ENCODE results near the gene MATN4. TPM values are rescaled to one million over a fixed set of nuclear protein-coding genes. Genes with fewer than 3 reads are reported as not detected.
"Not testable (repeated sequence)": the region's sequence is repeated elsewhere in the genome, so short reads cannot be mapped to it uniquely, and the experiment has no call there.

MATN4 gene, protein sequence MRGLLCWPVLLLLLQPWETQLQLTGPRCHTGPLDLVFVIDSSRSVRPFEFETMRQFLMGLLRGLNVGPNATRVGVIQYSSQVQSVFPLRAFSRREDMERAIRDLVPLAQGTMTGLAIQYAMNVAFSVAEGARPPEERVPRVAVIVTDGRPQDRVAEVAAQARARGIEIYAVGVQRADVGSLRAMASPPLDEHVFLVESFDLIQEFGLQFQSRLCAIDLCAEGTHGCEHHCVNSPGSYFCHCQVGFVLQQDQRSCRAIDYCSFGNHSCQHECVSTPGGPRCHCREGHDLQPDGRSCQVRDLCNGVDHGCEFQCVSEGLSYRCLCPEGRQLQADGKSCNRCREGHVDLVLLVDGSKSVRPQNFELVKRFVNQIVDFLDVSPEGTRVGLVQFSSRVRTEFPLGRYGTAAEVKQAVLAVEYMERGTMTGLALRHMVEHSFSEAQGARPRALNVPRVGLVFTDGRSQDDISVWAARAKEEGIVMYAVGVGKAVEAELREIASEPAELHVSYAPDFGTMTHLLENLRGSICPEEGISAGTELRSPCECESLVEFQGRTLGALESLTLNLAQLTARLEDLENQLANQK
- 0.16 and 0.34 TPM in 2 replicates for total RNA-seq

DNA sequence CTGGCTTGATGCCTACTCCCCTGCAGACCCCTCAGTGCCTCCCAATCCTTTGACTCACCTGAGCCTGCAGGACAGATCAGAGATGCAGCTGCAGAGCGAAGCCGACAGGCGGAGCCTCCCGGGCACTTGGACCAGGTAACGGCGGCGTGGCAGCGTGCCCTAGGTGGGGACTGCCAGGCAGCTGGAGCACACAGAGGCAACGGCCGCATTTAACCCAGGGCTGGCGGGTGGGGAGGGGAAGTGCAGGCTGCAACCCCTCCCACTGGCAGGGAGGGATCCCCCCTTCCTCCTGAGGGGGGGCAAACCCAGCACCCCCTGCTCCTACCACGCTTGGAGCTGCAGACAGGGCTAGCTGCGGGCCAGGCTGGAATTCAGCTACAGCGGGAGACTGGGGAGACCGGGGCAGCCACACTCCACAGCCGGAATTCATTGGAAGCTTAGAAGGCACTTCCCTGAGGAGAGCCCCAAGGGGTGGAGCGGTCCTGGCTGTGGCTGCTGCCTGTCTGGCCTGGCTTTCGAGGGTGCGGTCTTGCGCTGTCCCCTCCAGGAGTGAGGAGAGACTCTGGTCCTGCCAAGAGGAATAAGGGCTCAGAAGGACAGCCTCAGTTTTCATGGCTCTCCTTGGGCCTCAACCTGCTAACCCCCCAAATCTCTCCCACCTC lies at the start of gene MATN4:
MATN4 (minus strand) TSS at position 183 of the 662 bp plus-strand sequence. CDS start 2,717 bp downstream, outside the sequence.
- intact Hi-C loops (cut with micrococcal nuclease): no loop called here

DNA sequence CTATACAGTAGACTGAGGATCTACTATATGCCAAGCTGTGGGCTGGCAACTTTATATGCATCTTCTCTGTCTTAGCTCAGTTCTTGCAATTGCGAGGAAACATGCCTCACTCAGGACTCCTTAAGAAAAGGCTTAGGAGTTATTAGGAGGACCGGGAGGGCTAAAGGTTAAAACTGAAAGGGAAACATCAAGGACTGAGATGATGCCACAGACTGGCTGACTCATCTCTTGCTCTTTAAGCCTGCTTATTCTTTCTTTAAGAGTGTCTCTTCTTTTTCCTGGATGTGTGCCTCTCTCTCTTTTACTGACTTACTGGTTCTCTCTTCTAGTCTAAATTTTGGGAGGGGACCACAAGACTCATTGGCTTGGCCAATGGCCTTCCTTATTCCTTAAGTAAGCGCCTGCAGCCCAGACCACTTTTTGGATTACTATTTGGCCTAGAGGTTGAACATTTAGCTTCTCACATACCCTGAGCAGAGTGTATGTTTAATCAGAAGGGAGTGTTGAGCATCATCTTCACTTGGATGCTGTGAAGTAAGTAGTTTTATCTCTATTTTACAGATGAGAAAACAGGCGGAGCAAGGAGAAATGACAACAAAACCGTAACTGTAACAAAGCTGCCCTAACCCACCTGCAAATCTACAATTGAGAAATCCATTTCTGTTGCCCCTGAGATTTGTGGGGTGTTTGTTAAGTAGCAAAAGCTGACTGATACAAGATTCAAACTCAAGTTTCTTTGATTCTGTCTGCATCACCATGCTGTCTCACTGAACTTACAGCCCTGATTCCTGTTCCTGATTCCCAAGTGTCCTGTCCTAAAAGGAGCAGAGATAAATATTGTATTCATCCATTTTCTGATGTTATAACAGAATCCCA lies 47.3 kb upstream of the MATN4 start:
- intact Hi-C loops (cut with micrococcal nuclease): loop anchor here (1.0 kb wide), 1 partner anchor 8 kb away; the partner anchor contains the start of gene SYS1

DNA sequence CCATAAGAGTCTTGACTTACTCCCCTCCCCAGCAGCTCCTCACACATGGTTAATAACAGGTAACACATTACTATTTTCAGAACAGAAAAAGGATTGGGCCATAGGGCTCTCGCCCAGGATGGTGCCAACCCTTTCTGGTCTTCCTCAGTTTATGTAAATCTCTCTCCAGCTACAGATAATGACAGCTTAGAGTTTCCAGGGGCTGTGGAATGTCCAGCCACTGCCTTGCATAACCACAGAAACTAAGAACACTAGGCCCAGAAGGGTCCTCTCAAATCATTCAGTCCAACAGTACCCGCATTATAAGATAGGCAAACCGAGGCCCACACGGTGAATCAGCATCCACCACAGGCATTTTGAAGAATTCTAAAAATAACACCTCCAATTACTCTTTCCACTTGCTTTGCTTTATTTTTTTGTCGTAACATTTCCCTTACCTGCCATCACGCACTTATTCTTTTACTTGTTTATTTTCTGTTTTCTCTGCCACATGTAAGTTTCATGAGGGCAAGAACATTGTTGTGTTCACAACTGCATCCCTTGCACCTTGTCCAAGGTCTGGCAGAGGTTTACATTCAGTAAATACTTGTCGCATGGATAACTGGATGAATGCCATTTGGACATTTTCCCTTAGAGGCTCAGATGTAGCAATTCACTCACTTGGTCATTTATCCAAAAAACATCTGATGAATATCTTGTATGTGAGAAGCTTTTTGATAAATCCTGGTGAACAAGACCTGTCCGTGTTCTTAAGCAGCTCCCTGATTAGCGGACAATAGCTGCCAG lies 46.5 kb upstream of the MATN4 start:
- intact Hi-C loops (cut with micrococcal nuclease): loop anchor here (1.0 kb wide), 1 partner anchor 9 kb away; the partner anchor contains the start of gene SYS1

DNA sequence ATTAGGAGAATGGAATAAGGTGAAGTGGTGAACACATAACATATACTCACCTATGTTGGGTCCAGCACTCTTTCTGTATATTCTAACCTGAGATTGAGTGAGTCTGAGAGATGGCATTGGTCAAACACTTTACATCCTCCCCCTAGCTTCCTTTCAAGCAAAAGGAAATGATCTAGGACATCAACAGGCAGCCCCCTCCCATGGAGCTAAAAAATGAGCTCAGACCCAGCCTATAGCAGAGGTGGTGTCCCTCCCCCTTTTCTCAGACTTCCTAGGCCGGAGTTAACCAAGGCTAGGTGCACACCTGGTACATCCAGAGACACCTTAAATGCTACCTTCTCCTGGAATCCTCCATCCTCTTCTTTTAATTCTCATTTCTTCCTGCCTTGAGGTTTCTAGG lies 45.6 kb upstream of the MATN4 start:
- intact Hi-C loops (cut with micrococcal nuclease): no loop called here

DNA sequence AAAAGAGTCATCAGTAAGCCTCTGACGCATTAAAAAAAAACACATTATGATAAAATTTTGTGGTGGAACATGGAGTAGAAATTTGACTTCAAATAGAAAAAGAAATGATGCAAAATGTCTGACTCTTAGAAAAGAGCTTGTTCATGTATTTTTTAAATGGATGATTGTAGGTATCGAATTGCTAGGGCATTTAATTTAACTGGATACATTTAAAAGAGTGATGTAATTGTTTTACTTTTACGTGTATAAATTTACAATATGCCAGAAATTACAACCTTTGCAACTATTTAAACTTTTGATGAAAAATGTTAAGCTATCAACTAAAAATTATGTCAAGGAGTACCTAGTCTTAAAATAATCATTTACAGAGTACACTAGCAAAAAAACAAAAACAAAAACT lies 44.6 kb upstream of the MATN4 start:
- intact Hi-C loops (cut with micrococcal nuclease): no loop called here

DNA sequence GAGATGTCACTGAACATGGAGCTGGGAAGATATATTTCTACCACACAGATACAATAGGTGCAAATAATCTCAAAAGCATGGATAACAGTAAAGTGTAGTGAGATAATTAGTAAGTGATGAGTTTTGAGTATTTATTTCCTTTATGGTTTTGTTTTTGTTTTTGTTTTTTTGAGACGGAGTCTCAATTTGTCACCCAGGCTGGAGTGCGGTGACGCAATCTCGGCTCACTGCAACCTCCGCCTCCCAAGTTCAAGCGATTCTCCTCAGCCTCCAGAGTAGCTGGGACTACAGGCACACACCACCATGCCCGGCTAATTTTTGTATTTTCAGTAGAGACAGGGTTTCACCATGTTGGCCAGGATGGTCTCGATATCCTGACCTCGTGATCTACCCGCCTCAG lies 42.7 kb upstream of the MATN4 start:
- intact Hi-C loops (cut with micrococcal nuclease): not testable (repeated sequence)

DNA sequence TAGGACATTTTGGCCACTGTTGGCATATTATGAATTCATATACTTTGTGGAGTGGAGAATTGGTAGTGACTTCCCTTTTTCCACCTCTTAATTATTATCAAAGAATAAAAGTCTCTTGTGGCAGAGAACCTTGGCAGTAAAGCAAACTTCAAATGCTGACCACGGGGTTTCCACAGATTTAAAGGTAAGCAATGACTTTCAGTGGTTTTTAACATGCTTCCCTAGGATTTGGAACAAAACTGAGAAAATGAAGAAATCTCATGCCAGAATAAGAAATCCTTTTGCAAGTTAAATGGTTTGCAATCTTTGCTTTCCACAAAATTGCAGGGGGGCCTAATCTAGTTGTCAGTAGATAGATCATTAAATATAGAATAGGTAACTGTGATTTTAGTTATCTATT lies 42.1 kb upstream of the MATN4 start:
- intact Hi-C loops (cut with micrococcal nuclease): no loop called here

DNA sequence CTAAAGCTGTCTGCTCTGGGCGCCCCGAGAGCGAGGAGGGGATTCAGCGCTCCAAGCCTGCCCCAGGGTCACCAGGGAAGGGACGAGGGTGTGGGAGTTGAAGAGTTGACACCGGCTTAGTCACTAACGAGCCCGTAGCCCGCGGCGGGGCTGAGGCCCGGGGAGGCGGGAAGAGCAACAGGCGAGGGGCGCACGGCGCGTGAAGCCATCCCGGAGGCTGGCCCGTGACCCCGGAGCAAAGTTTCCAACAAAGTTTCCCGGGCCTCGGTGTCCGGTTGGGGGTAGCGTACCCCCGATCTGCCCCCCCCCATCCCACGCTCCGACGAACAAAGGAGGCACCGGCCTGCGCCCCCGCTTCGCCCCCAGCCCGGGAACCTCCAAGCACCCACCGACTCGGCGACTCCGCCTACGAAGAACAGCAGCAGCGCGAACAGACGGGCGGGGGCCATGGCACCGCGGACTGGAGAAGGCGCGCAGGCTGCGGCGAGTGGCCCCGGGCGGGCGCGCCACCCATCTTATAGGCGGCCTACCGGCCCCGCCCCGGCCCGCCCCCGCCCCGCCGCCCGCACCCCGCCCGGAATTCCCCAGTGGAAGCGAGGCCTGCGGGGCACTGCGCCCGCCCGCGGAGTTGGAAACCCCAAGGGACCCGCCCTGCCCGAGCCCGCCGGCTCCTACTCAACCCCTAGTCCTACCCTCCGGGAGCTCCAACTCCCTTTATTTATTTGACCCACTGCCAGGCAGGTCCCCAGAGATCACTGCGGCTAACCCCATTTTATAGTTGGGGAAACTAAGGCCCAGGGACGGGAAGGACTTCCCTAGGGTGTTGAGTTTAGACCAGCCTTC lies 40.1 kb upstream of the MATN4 start, which contains the start of gene SDC4:
SDC4 (minus strand) TSS at position 489 of the 843 bp plus-strand sequence; CDS start at position 449, 40 bp downstream.
- intact Hi-C loops (cut with micrococcal nuclease): loop anchor here (1.0 kb wide), 2 partner anchors 15 to 29 kb away; partner anchors contain the start of gene SYS1

DNA sequence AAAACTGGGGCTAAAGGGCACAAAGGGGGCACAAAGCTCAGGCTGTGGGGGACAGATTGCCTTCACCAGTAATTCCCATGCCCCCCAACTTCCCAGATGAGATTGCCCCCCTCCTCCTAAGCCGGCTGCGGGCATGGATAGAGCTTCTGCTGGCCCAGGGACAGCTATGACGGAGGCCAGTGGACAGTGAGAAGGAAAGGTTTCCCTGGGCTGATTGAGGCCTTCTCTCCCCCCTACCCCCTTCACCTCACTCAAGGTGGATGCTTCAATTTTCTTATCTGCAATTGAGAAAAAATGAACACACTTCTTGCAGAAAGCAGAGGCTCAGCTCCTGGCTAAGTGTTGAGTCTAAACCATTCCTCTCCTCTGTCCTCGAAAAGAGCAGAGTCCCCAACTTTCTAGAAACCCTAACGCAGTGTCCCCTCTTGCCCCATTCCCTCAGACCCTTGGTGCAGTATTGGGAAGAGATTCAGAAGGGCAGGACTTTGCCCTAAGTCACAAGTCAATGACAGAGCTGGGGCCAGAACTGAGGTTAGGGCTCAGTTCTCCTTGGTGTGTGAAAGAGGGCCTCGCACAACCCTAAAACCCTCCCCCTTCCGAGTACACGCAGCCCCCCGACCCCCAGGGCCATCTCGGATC lies 39.3 kb upstream of the MATN4 start:
- intact Hi-C loops (cut with micrococcal nuclease): no loop called here

DNA sequence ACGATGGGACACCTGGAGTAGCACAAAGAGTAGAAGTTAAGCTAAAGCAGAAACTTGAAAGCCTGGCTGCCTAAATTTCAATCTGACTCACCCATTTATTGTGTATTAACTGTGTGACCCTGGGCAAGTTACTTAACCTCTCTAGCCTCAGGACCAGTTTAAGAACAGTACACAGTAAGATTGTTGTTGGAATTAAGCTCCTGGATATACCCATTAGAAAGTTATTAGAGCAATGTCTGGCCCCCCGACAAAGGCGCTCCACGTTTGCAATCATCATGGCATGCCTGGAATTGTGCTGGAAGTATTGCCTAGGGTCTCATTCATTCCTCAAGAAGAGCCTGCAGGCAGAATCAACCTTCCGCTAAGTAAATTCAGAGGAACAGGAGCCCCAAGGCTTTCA lies 38.8 kb upstream of the MATN4 start:
- intact Hi-C loops (cut with micrococcal nuclease): no loop called here

DNA sequence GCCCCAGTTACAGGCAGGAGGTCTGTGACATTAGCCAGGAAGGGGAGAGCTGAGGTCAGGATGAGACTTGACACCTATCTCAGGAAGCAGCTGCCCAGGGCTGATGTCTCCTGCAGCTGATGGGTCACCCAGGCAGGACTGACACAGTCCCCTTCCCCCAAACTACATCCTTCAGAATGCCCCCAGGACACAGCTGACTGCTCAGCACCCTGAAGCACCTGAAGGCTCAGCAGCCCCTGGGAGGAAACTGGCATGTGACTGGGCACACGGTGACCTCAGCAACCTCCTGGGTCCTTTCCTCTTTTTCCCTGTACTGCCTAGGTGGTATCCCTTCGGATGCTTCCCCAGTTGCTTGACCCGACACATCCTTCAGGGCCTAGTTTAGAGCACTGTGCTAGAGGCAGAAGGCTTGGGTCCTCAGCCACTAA lies 38.2 kb upstream of the MATN4 start:
- intact Hi-C loops (cut with micrococcal nuclease): no loop called here

DNA sequence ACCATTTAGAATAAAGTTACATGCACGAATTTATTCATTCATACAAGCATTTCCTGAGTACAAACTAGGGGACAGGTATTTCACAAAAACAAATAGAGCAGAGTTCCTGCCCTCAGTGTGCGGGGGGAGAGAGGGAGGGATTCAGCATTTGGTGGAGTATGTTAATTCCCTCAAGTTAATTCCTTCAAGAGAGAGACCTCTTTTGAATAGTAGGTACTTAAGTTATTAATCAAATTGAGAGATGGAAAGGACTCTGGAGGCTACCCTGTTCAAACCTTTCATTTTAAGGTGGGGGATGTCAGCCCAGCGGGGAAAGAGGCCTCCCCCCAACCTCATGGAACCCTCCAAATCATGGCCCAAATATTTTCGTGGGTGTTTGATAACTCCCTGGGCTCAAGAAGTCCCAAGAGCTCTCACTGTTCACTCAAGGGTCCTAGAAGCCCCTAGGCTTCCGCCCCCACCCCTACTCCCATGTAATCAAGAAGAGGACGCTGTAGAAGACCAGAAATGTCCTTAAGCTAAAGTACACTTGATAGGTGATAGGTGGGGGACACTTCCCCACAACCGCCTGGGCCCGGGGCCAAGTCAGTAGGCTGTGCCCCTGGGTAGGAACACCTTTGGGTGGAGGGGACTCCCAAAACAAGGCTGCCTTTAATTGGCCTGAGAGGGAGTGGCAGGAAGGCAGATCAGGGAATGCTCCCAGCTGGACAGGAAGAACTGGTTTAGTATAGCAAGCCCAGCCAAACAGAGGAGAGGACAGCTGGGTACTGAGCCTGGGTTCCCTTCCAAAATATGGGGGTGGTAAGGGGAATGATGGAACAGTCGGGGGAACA lies 37.2 kb upstream of the MATN4 start:
- intact Hi-C loops (cut with micrococcal nuclease): no loop called here

DNA sequence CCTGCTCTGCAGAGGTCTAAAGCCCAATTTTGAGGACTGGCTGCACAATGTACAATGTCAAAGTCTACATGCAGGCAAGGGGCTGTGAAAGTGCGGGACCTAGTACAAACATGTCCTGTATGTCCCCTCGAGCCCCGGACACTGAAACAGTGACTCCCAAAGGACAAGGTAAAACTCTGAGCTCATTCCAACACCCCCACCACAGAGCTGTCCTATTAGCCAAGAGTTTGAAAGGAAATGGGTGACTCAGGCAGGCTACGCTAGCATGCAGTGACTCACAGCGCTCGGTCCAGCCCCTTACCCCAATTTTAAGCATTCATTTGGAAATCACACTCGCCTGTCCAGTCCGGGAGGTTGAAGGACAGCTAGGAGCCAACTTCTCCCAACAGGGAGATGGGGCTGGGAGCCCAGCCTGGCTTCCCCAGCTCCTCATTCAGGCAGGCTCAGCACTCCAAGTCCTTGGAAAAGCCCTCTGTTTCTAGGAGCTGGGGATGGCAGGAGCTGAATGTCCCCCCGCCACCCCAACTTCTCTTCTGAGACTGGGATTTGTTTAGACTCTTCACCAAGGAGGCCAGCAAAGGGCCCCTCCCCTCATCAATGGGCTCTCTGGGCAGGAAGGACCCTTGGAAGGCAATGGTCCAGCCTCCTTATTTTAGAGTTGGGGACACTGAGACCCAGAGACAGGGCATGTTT lies 36.2 kb upstream of the MATN4 start:
- intact Hi-C loops (cut with micrococcal nuclease): no loop called here

DNA sequence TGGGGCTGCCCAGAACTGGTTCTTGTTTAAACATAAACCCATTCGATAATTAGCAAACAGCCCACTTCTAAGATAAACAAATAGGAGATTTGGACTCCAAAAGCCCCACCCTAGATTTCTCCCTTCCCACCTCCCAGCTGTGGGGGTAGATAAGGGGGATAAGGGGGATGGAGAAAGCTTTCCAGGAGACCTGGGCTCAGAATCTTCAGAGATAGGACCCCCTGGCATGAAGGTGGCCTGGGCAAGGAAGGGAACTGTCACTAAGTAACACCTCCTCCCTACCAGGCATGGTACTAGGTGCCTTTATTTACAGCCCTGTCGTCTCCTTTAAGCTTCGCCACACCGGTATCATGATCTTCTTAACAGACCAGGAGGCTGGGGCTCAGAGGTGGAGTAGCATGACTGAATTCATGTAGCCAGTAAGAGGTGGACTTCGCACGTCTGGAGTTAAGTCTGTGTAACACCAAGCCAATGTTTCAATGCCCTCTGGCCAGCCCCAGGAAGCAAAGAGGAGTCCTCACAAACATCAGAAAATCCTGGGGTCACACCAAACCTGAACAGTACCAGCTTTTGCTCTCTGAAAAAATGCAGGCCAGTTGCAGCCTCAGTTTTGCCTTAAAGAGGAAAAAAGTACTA lies 35.6 kb upstream of the MATN4 start:
- intact Hi-C loops (cut with micrococcal nuclease): no loop called here

DNA sequence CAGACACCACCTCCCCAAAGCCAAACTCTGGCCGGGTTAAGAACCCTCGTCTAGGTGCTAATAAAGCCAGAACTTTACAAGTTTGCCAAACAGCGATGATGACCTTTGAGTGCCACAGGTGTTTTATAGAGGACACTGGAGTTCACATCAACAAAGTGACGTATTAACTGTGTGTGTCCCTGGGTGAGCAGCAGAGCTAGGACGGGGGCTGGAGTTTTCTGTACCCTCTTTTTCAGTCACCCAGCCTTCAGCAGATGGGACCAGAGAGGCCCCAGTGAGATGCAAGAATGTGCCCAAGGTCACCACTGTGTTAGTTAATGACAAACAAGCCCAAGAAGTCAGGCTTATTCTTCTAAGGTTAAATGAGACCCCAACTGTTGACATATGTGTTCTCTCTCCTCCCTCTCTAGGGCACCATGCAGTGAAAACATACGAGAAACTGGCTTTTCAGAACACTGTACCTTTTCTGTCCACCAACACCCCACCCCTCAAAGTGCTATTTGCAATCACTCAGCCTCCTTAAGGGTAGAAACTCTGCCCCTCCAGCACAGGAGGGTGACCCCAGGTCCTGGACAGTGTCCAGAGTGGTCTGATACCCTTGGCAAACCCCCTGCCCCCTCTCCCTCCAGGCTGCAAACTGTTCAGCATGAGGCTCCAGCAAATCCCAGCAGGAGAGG lies 34.9 kb upstream of the MATN4 start:
- intact Hi-C loops (cut with micrococcal nuclease): no loop called here
